Left lung (tissue), 10 donors: ENCODE measurements around the gene ANKFY1. TPM values are rescaled to one million over a fixed set of nuclear protein-coding genes. Genes with fewer than 3 reads are reported as not detected.

Experiments used
- ATAC-seq: fragments of 200-7000 bp; cut with Tn5 transposase; one replicate; pipeline ENCODE4 v1.9.1; 2020; ENCODE audit warnings: moderate library complexity
- DNase-seq, 4 donors: peaks; one replicate each; pipeline ENCODE4 v3.0.0-alpha.2; 2013 to 2020
- H3K27ac ChIP-seq, 2 donors: fragments of 200-600 bp; sonication (generic) in 1 of 2; one replicate each; pipeline versions ENCODE4 v1.5.0 to v1.8.0; 2020 to 2021
- H3K27me3 ChIP-seq, 2 donors: fragments of 200-600 bp; sonication (generic) in 1 of 2; one replicate each; pipeline versions ENCODE4 v1.5.0 to v1.8.0; 2020 to 2021
- H3K36me3 ChIP-seq, 2 donors: fragments of 200-600 bp; sonication (generic) in 1 of 2; one replicate each; pipeline versions ENCODE4 v1.5.0 to v1.8.0; 2020 to 2021
- H3K4me1 ChIP-seq, 2 donors: fragments of 200-600 bp; one replicate each; pipeline ENCODE4 v1.8.0; 2021
- H3K4me3 ChIP-seq, 2 donors: fragments of 200-600 bp; sonication (generic) in 1 of 2; one replicate each; pipeline versions ENCODE4 v1.5.0 to v1.8.0; 2020 to 2021; ENCODE audit warnings: mild to moderate bottlenecking in 1 of 2
- H3K9me3 ChIP-seq, 2 donors: fragments of 200-600 bp; sonication (generic) in 1 of 2; one replicate each; pipeline versions ENCODE4 v1.5.0 to v1.8.0; 2020 to 2021
- intact Hi-C, 2 donors: fragments of 100-400 bp; cut with DNase I; formaldehyde crosslinking; loops; one replicate each; pipeline versions ENCODE4 v1.11.2 to v1.14.2; 2022
- polyA plus RNA-seq, 6 donors: library from polyadenylated mRNA; unstranded; fragments of 120-200 nt; gene quantifications; one replicate each; pipeline ENCODE4 v1.2.1, GENCODE V29; 2013; ENCODE audit not compliant: insufficient read length in 6 of 6
- total RNA-seq, 2 donors: library from RNA; stranded (reverse); fragmentation: NEBNext Ultra II Directional; extraction: Animal tissue kit (Norgen Biotek cat#: 25700); gene quantifications; one replicate each; pipeline ENCODE4 v1.2.1, GENCODE V29; 2021
- TF ChIP-seq, protein P1 (sequence below), 2 donors: fragments of 200-600 bp; sonication (generic) in 1 of 2; IDR thresholded peaks; one replicate each; pipeline versions ENCODE4 v1.5.0 to v1.8.0; 2021; ENCODE audit warnings: antibody characterized with exemption in 2 of 2
- donor health status: DM: no; HTN: yes; CAD: no.
- donor health status: DM: no; HTN: no; CAD: no.

ANKFY1 gene
- total and polyA plus RNA-seq, 8 donors = 52.9 to 76.9 (median 56.2) TPM

- H3K9me3 ChIP-seq = no peaks in the 10 kb centered on the region
- TF ChIP-seq, protein P1, sequence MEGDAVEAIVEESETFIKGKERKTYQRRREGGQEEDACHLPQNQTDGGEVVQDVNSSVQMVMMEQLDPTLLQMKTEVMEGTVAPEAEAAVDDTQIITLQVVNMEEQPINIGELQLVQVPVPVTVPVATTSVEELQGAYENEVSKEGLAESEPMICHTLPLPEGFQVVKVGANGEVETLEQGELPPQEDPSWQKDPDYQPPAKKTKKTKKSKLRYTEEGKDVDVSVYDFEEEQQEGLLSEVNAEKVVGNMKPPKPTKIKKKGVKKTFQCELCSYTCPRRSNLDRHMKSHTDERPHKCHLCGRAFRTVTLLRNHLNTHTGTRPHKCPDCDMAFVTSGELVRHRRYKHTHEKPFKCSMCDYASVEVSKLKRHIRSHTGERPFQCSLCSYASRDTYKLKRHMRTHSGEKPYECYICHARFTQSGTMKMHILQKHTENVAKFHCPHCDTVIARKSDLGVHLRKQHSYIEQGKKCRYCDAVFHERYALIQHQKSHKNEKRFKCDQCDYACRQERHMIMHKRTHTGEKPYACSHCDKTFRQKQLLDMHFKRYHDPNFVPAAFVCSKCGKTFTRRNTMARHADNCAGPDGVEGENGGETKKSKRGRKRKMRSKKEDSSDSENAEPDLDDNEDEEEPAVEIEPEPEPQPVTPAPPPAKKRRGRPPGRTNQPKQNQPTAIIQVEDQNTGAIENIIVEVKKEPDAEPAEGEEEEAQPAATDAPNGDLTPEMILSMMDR (IDR thresholded peaks at IDR 0.05) = no peak
- H3K4me1 ChIP-seq = peaks cover 0 to 11% of the 10 kb centered on the region in 2 donors
- H3K36me3 ChIP-seq = peaks cover 0 to 99% of the 10 kb centered on the region in 2 donors
- intact Hi-C loops = no loop called here
- no peak overlapping the region for H3K27ac ChIP-seq
- ATAC-seq = no peak
- H3K27me3 ChIP-seq = no peaks in the 10 kb centered on the region
- DNase-seq = no peak
- no peak overlapping the region for H3K4me3 ChIP-seq
These were observed 78.1 kb downstream of the ANKFY1 start for GRCh38 chr17:4185656-4186055.

- Histone ChIP-seq H3K27ac (no peak overlapping the region), H3K36me3 (peaks cover 0 to 99% of the 10 kb centered on the region in 2 donors), H3K27me3 (no peaks in the 10 kb centered on the region), H3K4me1 (peaks cover 0 to 11% of the 10 kb centered on the region in 2 donors), H3K4me3 (no peak overlapping the region), H3K9me3 (no peaks in the 10 kb centered on the region)
- TF ChIP-seq, protein P1 (IDR thresholded peaks at IDR 0.05) = no peak
- ATAC-seq (no peak), DNase-seq (no peak)
- intact Hi-C loops = no loop called here
These were observed 79.0 kb downstream of the ANKFY1 start for GRCh38 chr17:4184811-4185210.

GRCh38 chr17:4182043-4182442, 81.7 kb downstream of the ANKFY1 start:
- TF ChIP-seq, protein P1 (IDR thresholded peaks at IDR 0.05) = no peak
- intact Hi-C loops = no loop called here
- H3K4me1 ChIP-seq = peaks cover 0 to 5% of the 10 kb centered on the region in 2 donors
- H3K36me3 ChIP-seq = peaks cover 0 to 100% of the 10 kb centered on the region in 2 donors
- no peak for DNase-seq
- no peak for ATAC-seq
- H3K27me3 ChIP-seq = no peaks in the 10 kb centered on the region
- no peak overlapping the region for H3K4me3 ChIP-seq
- no peak overlapping the region for H3K27ac ChIP-seq
- no peaks in the 10 kb centered on the region for H3K9me3 ChIP-seq

- peaks cover 0 to 100% of the 10 kb centered on the region in 2 donors for H3K36me3 ChIP-seq
- no peak overlapping the region for H3K4me3 ChIP-seq
- DNase-seq = no peak
- no peak overlapping the region for H3K27ac ChIP-seq
- no peak for ATAC-seq
- no peaks in the 10 kb centered on the region for H3K27me3 ChIP-seq
- peaks cover 0 to 3% of the 10 kb centered on the region in 2 donors for H3K4me1 ChIP-seq
- no peaks in the 10 kb centered on the region for H3K9me3 ChIP-seq
- intact Hi-C loops = no loop called here
- TF ChIP-seq, protein P1 (IDR thresholded peaks at IDR 0.05) = no peak
These were observed 83.0 kb downstream of the ANKFY1 start for GRCh38 chr17:4180791-4181190.

DNA sequence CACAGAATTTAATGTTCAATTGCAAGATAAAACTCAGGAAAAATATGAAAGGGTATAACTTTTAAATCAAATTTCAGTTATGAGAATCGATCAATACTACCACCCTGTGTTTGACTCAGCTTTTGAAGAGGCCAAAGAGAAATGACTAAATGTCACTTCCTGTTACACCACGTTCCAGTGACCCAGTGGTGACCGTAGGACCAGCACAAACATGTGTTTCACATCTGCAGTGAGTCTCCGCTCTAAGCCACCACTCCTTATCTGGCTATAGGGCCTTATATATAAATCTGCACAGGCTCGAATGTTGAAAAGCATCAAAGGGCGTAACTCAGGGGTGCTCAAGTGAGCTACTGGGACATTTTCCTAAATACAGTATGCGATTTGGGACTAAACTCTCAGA, 84.7 kb downstream of the ANKFY1 start:
- TF ChIP-seq, protein P1 (IDR thresholded peaks at IDR 0.05) = no peak
- DNase-seq = peak in 1 of 4 donors; percentile 4

More for the DNA sequence above, 84.7 kb downstream of the ANKFY1 start:
- Histone ChIP-seq H3K27me3 (no peaks in the 10 kb centered on the region), H3K9me3 (no peaks in the 10 kb centered on the region), H3K36me3 (peaks cover 0 to 100% of the 10 kb centered on the region in 2 donors), H3K4me1 (peaks cover 0 to 3% of the 10 kb centered on the region in 2 donors), H3K27ac (peak overlapping the region in 1 of 2 donors; percentile 23), H3K4me3 (no peak overlapping the region)
- intact Hi-C loops = no loop called here
- no peak for ATAC-seq
